ENCODE data around the gene GSE1.

GRCh38 chr16:85654251-85655095, 41.4 kb downstream of the GSE1 start:
- TF ChIP-seq CTCF (IDR thresholded peaks at IDR 0.05) = no peak
- TF ChIP-seq POLR2A (IDR thresholded peaks at IDR 0.05) = no peak
- TF ChIP-seq EP300 (IDR thresholded peaks at IDR 0.05) = no peak
- TF ChIP-seq POLR2AphosphoS5 (IDR thresholded peaks at IDR 0.05) = no peak
